ENCODE results near the gene GABBR2.

The GABBR2 gene

DNA sequence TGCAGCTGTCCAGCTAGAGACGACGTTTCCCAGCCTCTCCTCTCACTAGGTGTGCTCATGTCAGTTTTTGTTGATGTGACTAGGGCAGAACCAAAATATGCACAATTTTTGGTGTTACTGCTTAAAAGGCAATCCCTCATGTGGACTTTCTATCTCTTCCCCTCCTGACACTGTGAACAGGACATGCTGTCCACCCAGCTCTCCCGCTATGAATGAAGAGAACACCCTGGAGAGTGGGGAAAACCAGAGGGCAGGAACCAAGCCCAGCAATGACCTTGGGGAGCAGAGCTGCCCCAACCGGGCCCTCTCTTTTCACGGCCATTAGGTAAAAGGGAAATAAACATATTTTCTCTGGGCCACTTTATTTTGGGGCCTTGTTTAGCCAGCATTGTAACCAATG, 406.6 kb downstream of the GABBR2 start:
- H3K4me3 ChIP-seq (ENCODE audit: low read length), result no peak overlapping the region
- WGBS (ENCODE audit: insufficient coverage, insufficient read length), result no CpG with 5 or more reads among the region's 5 CpGs

DNA sequence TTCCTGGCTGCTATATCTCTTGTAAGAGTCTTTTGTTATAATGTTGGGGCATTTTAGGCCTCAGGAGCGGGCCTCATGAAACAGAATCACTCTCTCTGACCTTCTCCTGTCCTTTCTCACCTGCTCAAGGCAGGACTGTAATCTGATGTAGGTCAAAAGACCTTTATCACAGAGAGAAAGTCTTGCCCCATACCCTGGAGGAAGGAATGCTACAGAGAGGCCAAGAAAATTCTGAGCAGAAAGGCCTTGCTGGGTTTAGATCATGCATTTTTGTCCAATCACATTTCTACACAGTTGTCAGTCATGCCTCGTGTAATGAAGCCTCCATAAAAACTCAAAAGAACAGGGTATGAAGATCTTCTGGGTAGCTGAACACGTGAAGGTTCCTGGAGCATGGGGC, 408.1 kb downstream of the GABBR2 start:
- H3K27ac ChIP-seq (ENCODE audit: low read length), result no peak overlapping the region
- no peaks in the 10 kb centered on the region for H3K27me3 ChIP-seq (ENCODE audit: control insufficient read depth, insufficient read depth, low read length)
- H3K9me3 ChIP-seq (ENCODE audit: control insufficient read depth, insufficient read depth, low read length), result no peaks in the 10 kb centered on the region
- no peaks in the 10 kb centered on the region for H3K36me3 ChIP-seq (ENCODE audit: control insufficient read depth, insufficient read depth, low read length)
- no peak overlapping the region for H3K4me3 ChIP-seq (ENCODE audit: low read length)
- no CpG with 5 or more reads among the region's 3 CpGs for WGBS (ENCODE audit: insufficient coverage, insufficient read length)
- no peak for DNase-seq (ENCODE audit: low read depth, low spot score)
- no peaks in the 10 kb centered on the region for H3K4me1 ChIP-seq (ENCODE audit: control insufficient read depth, insufficient read depth, low read length)

More for the DNA sequence above, 406.6 kb downstream of the GABBR2 start:
- no peaks in the 10 kb centered on the region for H3K9me3 ChIP-seq (ENCODE audit: control insufficient read depth, insufficient read depth, low read length)
- H3K36me3 ChIP-seq (ENCODE audit: control insufficient read depth, insufficient read depth, low read length), result no peaks in the 10 kb centered on the region
- no peak for DNase-seq (ENCODE audit: low read depth, low spot score)
- H3K27ac ChIP-seq (ENCODE audit: low read length), result no peak overlapping the region
- H3K27me3 ChIP-seq (ENCODE audit: control insufficient read depth, insufficient read depth, low read length), result no peaks in the 10 kb centered on the region
- no peaks in the 10 kb centered on the region for H3K4me1 ChIP-seq (ENCODE audit: control insufficient read depth, insufficient read depth, low read length)

DNA sequence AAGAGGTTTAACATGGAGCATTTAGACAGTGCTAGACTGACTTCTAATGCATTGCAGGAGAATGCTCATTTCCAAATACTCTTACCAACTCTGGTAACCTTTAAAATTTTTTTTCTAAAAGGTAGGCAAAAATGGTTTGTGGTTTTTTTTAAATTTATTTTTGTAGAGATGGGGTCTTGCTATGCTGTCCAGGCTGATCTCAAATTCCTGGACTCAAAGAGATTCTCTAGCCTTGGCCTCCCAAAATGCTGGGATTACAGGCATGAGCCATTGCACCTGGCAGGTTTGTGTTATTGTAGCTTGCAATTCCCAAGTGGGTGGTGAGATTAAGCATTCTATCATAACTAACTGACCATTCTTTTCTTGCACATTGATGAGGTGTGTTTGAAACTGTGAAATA, 410.3 kb downstream of the GABBR2 start:
- Histone ChIP-seq H3K4me1 (ENCODE audit: control insufficient read depth, insufficient read depth, low read length) (no peaks in the 10 kb centered on the region), H3K36me3 (ENCODE audit: control insufficient read depth, insufficient read depth, low read length) (no peaks in the 10 kb centered on the region), H3K4me3 (ENCODE audit: low read length) (no peak overlapping the region), H3K27me3 (ENCODE audit: control insufficient read depth, insufficient read depth, low read length) (no peaks in the 10 kb centered on the region), H3K27ac (ENCODE audit: low read length) (no peak overlapping the region), H3K9me3 (ENCODE audit: control insufficient read depth, insufficient read depth, low read length) (no peaks in the 10 kb centered on the region)
- no peak for DNase-seq (ENCODE audit: low read depth, low spot score)

DNA sequence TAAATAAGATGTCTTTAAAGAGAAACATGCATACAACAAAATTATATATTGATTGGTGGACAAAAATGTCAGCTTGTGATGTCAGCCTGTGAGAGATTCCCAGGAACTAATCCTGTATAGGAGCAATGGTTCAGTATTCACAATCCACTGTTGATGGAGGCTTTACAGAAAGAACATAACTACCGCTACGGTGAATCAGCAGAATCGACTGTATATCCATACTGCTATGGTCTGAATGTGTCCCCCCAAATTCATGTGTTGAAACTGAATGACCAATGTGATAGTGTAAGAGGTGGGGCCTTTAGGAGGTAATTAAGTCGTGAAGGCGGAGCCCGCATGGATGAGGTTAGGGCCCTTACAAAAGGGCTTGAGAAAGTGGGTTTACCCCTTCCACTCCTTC, 412.9 kb downstream of the GABBR2 start:
- WGBS (ENCODE audit: insufficient coverage, insufficient read length), result no CpG with 5 or more reads among the region's 6 CpGs
- Histone ChIP-seq H3K27ac (ENCODE audit: low read length) (no peak overlapping the region), H3K4me3 (ENCODE audit: low read length) (no peak overlapping the region), H3K36me3 (ENCODE audit: control insufficient read depth, insufficient read depth, low read length) (no peaks in the 10 kb centered on the region), H3K27me3 (ENCODE audit: control insufficient read depth, insufficient read depth, low read length) (no peaks in the 10 kb centered on the region), H3K9me3 (ENCODE audit: control insufficient read depth, insufficient read depth, low read length) (no peaks in the 10 kb centered on the region), H3K4me1 (ENCODE audit: control insufficient read depth, insufficient read depth, low read length) (no peaks in the 10 kb centered on the region)
- no peak for DNase-seq (ENCODE audit: low read depth, low spot score)

DNA sequence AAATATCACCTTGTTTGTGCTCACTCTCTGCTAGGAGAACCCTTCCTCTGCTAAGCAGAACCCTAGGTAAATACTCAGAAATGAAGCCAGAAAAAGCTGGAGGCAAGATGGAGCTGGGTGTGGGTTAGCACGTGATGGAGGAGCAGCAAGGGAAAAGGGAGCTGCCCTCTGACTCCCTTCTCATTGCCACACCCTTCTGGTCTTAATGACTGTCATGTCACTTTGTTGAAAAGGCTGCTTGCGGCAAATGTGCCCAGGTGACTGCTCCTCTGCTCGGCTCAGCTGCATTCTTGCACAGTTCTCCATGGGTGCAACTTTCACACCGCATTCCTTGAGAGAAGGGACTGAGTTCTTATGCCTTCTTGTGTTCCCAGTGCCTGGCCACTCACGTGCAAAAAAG, 416.9 kb downstream of the GABBR2 start:
- H3K27ac ChIP-seq (ENCODE audit: low read length), result no peak overlapping the region
- WGBS (ENCODE audit: insufficient coverage, insufficient read length), result no CpG with 5 or more reads among the region's 5 CpGs
- H3K27me3 ChIP-seq (ENCODE audit: control insufficient read depth, insufficient read depth, low read length), result no peaks in the 10 kb centered on the region
- no peaks in the 10 kb centered on the region for H3K36me3 ChIP-seq (ENCODE audit: control insufficient read depth, insufficient read depth, low read length)
- no peaks in the 10 kb centered on the region for H3K9me3 ChIP-seq (ENCODE audit: control insufficient read depth, insufficient read depth, low read length)
- no peaks in the 10 kb centered on the region for H3K4me1 ChIP-seq (ENCODE audit: control insufficient read depth, insufficient read depth, low read length)
- H3K4me3 ChIP-seq (ENCODE audit: low read length), result no peak overlapping the region
- DNase-seq (ENCODE audit: low read depth, low spot score), result no peak

DNA sequence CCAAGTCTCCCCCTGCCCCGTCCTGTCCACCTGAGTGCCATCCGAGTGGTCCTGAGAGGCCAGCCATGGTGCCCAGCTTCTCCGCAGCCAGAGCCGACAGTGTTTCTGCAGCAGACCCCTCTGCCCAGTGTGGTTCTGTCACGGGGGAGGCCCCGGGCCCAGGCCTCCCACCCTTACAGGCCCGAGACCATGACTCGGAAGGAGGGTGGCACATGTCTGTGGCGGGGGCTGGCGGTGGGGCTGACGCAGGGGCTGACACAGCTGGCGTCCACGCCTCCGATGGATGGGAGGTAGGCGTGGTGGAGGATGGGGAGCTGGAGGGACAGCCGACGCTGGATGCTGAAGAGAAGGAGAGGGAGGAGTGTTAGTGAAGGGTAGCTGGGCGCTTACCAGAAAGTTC, 418.3 kb downstream of the GABBR2 start:
- H3K9me3 ChIP-seq (ENCODE audit: control insufficient read depth, insufficient read depth, low read length), result no peaks in the 10 kb centered on the region
- no peak overlapping the region for H3K27ac ChIP-seq (ENCODE audit: low read length)
- no peak overlapping the region for H3K4me3 ChIP-seq (ENCODE audit: low read length)
- DNase-seq (ENCODE audit: low read depth, low spot score), result no peak
- no peaks in the 10 kb centered on the region for H3K36me3 ChIP-seq (ENCODE audit: control insufficient read depth, insufficient read depth, low read length)
- H3K4me1 ChIP-seq (ENCODE audit: control insufficient read depth, insufficient read depth, low read length), result no peaks in the 10 kb centered on the region
- H3K27me3 ChIP-seq (ENCODE audit: control insufficient read depth, insufficient read depth, low read length), result no peaks in the 10 kb centered on the region
- WGBS (ENCODE audit: insufficient coverage, insufficient read length), result no CpG with 5 or more reads among the region's 18 CpGs

DNA sequence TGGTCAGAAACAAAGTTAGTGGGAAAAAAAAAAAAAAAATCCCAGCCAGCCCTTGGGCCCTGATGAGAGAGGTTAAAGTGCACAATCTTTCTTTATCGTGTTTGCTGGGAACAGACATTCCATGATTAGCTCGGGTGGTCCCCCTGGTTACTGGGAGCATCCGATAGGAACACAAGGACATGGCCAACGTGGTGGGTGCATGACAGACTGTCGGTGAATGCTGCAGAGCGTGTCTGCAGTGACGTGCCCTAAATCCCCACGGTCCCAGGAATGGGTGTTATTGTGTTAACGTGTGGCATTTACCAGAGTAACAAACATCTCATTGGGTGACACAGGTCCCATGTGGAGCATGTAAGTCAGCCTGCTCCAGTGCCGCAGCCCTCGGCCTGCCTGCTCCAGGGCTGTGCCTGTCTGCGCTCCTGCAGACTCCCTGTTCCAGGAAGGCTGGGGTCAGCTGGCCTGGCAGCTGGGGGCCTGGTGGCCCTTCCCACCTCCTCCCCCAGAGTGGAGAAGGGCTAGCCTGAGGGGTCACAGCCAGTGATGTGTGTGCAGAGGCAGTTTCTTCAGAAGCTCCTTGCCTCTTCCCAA, 419.0 kb downstream of the GABBR2 start:
- Histone ChIP-seq H3K4me3 (ENCODE audit: low read length) (no peak overlapping the region), H3K27me3 (ENCODE audit: control insufficient read depth, insufficient read depth, low read length) (no peaks in the 10 kb centered on the region), H3K36me3 (ENCODE audit: control insufficient read depth, insufficient read depth, low read length) (no peaks in the 10 kb centered on the region), H3K9me3 (ENCODE audit: control insufficient read depth, insufficient read depth, low read length) (no peaks in the 10 kb centered on the region), H3K4me1 (ENCODE audit: control insufficient read depth, insufficient read depth, low read length) (no peaks in the 10 kb centered on the region), H3K27ac (ENCODE audit: low read length) (no peak overlapping the region)
- WGBS (ENCODE audit: insufficient coverage, insufficient read length), result no CpG with 5 or more reads among the region's 12 CpGs
- DNase-seq (ENCODE audit: low read depth, low spot score), result no peak

DNA sequence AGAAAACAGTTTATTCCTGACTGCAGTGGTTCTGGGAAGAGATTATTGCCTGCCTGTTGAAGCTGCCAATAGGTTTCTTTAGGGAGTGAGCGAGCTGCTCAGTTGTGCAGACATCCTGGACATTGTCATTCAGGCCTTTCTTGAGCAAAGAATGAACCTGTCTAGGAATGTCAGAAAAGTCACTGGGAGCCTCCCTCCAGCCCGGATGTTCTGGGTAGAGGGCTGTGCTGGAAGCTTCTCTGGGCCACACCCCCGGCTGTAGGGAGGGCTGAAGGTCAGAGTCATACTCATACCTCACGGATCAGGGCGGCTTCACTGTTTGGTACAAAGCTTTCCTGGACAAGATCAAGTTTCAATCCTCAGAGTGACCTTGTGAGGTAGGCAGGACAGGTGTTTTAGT, 419.9 kb downstream of the GABBR2 start:
- no CpG with 5 or more reads among the region's 5 CpGs for WGBS (ENCODE audit: insufficient coverage, insufficient read length)
- H3K9me3 ChIP-seq (ENCODE audit: control insufficient read depth, insufficient read depth, low read length), result no peaks in the 10 kb centered on the region

DNA sequence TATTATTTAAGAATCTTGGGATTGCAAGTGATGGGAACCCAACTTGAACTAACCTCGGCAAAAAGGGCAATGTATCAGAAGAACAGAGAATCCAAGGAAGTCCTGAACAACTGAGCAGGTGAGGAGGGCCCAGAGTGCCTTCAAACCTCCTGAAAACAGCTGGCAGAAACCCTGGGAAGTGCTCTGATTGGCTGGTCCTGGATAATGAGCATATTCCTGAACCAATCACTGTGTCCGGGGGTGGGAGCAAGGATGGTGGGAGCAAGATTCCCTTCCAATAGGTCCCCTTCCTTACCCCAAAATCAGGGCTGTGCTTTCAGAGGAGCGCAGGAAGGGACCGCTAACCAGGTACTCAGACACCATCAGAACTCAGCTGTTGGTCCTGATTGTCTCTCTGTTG, 421.4 kb downstream of the GABBR2 start:
- Histone ChIP-seq H3K4me1 (ENCODE audit: control insufficient read depth, insufficient read depth, low read length) (no peaks in the 10 kb centered on the region), H3K36me3 (ENCODE audit: control insufficient read depth, insufficient read depth, low read length) (no peaks in the 10 kb centered on the region), H3K27ac (ENCODE audit: low read length) (no peak overlapping the region), H3K4me3 (ENCODE audit: low read length) (no peak overlapping the region), H3K9me3 (ENCODE audit: control insufficient read depth, insufficient read depth, low read length) (no peaks in the 10 kb centered on the region), H3K27me3 (ENCODE audit: control insufficient read depth, insufficient read depth, low read length) (no peaks in the 10 kb centered on the region)
- WGBS (ENCODE audit: insufficient coverage, insufficient read length), result no CpG with 5 or more reads among the region's 4 CpGs
- DNase-seq (ENCODE audit: low read depth, low spot score), result peak; percentile 48

More for the DNA sequence above, 419.9 kb downstream of the GABBR2 start:
- Histone ChIP-seq H3K4me1 (ENCODE audit: control insufficient read depth, insufficient read depth, low read length) (no peaks in the 10 kb centered on the region), H3K27ac (ENCODE audit: low read length) (no peak overlapping the region), H3K36me3 (ENCODE audit: control insufficient read depth, insufficient read depth, low read length) (no peaks in the 10 kb centered on the region), H3K27me3 (ENCODE audit: control insufficient read depth, insufficient read depth, low read length) (no peaks in the 10 kb centered on the region), H3K4me3 (ENCODE audit: low read length) (no peak overlapping the region)
- no peak for DNase-seq (ENCODE audit: low read depth, low spot score)

DNA sequence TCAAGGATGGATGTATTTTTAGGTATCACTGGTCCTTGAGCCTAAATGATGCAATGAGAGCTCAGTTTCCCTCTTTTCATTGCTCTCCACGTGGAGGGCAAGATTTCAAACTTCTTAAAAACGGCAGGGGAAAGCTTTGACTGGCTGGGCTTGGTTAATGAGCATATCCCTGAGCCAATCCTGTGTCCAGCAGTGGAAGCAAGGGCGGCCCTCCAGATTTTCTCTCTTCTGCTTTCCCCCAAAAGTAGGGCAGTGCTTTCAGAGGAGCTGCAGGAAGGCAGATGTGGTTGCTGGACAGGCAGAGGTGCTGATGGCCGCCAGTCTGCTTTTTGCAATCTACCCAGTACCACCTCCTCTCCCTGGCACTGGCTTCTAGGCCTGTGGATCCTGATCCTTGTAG, 423.3 kb downstream of the GABBR2 start:
- H3K4me3 ChIP-seq (ENCODE audit: low read length), result no peak overlapping the region
- no peak overlapping the region for H3K27ac ChIP-seq (ENCODE audit: low read length)
- no peaks in the 10 kb centered on the region for H3K27me3 ChIP-seq (ENCODE audit: control insufficient read depth, insufficient read depth, low read length)
- no peaks in the 10 kb centered on the region for H3K4me1 ChIP-seq (ENCODE audit: control insufficient read depth, insufficient read depth, low read length)
- no peaks in the 10 kb centered on the region for H3K9me3 ChIP-seq (ENCODE audit: control insufficient read depth, insufficient read depth, low read length)
- no peaks in the 10 kb centered on the region for H3K36me3 ChIP-seq (ENCODE audit: control insufficient read depth, insufficient read depth, low read length)
- WGBS (ENCODE audit: insufficient coverage, insufficient read length), result no CpG with 5 or more reads among the region's 4 CpGs
- DNase-seq (ENCODE audit: low read depth, low spot score), result no peak

DNA sequence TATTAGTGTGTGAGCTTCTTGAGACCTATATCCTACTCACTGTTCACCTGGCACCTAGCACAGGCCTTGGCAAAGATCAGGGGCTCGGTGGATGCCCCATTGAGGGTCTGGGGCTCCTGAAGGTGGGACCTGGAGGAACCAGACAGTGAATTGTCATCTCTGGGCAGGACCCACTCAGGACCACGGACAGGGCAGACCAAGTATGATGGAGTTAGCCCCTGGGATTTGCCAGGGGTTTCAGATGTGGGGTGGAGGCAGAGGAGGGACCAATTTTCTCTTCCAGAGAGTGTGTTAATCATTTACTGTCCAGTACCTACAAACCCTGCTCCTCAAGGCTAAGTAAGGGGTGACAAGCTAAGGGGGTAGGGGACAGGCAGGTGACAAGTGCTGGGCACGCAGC, 424.0 kb downstream of the GABBR2 start:
- Histone ChIP-seq H3K27ac (ENCODE audit: low read length) (no peak overlapping the region), H3K4me1 (ENCODE audit: control insufficient read depth, insufficient read depth, low read length) (no peaks in the 10 kb centered on the region), H3K9me3 (ENCODE audit: control insufficient read depth, insufficient read depth, low read length) (no peaks in the 10 kb centered on the region), H3K4me3 (ENCODE audit: low read length) (no peak overlapping the region), H3K36me3 (ENCODE audit: control insufficient read depth, insufficient read depth, low read length) (no peaks in the 10 kb centered on the region), H3K27me3 (ENCODE audit: control insufficient read depth, insufficient read depth, low read length) (no peaks in the 10 kb centered on the region)
- DNase-seq (ENCODE audit: low read depth, low spot score), result no peak
- no CpG with 5 or more reads among the region's 3 CpGs for WGBS (ENCODE audit: insufficient coverage, insufficient read length)
